Activated naive CD4-positive, alpha-beta T cell treated with anti-CD3 and anti-CD28 coated beads for 36 hours (primary cell): ENCODE results near the gene CHMP1A. TPM values are rescaled to one million over a fixed set of nuclear protein-coding genes. Genes with fewer than 3 reads are reported as not detected.

Experiments used
- CTCF ChIA-PET: fragments of 350-600 bp; sonication (Branson Sonifier 250); formaldehyde crosslinking; loops from one replicate; lab custom pipeline; 2021; ENCODE audit warnings: antibody characterized with exemption; lab: Charles Lee
- DNase-seq: peaks from one replicate; pipeline ENCODE4 v3.0.0-alpha.2; 2020
- H3K27ac Mint-ChIP-seq: one replicate; pipeline ENCODE4 v1.8.0; 2021; ENCODE audit warnings: mild to moderate bottlenecking, mixed read lengths
- H3K27me3 Mint-ChIP-seq: one replicate; pipeline ENCODE4 v1.8.0; 2021; ENCODE audit warnings: low read depth, mixed read lengths
- H3K36me3 Mint-ChIP-seq: one replicate; pipeline ENCODE4 v1.8.0; 2021; ENCODE audit warnings: low read depth, mixed read lengths
- H3K4me1 Mint-ChIP-seq: one replicate; pipeline ENCODE4 v1.8.0; 2021; ENCODE audit warnings: low read depth, mixed read lengths
- H3K4me3 Mint-ChIP-seq: one replicate; pipeline ENCODE4 v1.8.0; 2021; ENCODE audit warnings: mild to moderate bottlenecking, moderate library complexity, mixed read lengths
- H3K9me3 Mint-ChIP-seq: one replicate; pipeline ENCODE4 v1.8.0; 2021; ENCODE audit warnings: mixed read lengths
- intact Hi-C: fragments of 100-400 bp; cut with micrococcal nuclease; formaldehyde crosslinking; loops from one replicate; pipeline ENCODE4 v1.15.1; 2023
- total RNA-seq, 2 experiments: library from RNA; stranded (reverse); gene quantifications; one replicate each; pipeline ENCODE4 v1.2.3, GENCODE V29; 2021

The CHMP1A gene
- total RNA-seq, 2 experiments from 2014 or later, result 46.8 to 48.4 TPM

DNA sequence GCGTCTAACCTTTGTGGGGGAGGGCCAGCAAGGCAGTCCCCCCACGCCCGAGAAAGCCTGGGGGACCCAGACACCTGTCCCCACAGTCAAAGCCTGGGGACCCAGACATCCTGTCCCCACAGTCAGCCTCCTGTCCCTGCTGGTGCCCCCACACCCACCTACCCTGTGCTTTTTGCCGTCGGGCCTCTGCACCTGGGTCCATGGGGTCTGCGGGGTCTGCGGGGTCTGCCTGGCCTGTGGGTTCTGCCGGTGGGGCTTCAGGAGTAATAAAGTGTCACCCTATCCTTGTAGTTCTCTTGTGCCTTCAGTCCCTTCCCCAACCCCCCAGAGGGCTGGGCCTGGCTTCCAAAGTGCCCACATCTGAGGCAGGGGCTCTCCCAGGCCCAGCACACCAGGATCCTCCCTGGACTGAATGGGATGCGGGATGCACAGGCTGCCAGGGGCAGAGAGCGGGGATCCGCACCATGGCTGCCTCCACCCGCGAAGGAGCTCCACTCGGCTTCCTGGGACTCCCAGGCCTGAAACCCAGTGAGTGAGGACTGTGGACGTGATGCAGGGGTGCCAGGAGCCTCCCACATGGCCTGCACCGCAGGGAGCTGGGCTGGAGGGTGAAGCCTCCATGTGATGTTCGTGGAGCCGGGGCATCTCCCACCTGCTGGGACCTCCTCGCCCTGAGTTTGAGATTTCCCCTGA lies 60.4 kb downstream of the CHMP1A start:
- CTCF ChIA-PET, result no interaction called here
- H3K27me3 Mint-ChIP-seq, result no peaks in the 10 kb centered on the region
- no peaks in the 10 kb centered on the region for H3K36me3 Mint-ChIP-seq
- peaks cover 11% of the 10 kb centered on the region for H3K4me1 Mint-ChIP-seq
- intact Hi-C loops, result no loop called here
- no peak overlapping the region for H3K4me3 Mint-ChIP-seq
- no peaks in the 10 kb centered on the region for H3K9me3 Mint-ChIP-seq
- no peak for DNase-seq
- H3K27ac Mint-ChIP-seq, result no peak overlapping the region

DNA sequence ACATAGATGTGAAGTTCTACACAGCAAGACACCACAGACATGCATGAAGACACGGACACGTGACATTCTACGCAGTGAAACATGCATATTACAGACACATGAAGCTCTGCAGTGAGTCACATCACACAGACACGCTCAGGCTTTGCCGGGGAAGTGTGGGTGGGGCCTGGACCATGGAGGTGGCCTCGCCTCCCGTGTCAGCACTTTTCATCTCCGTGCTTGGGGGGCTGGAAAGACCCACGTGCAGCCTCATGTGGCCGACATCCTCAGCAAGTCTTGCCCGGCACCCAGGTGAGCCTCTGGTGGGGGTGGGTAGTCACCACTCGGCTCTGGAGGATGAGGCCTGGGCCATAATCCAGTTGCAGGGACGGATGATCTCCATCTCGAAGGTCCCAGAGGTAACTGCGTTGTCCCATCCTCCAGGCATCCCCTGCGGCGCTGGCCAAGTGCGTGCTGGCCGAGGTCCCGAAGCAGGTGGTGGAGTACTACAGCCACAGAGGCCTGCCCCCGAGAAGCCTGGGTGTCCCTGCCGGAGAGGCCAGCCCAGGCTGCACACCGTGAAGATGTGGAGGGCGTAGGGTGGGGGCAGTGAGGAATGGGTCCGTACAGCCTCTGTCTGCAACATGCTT lies 61.3 kb downstream of the CHMP1A start:
- Mint-ChIP-seq H3K27me3 (no peaks in the 10 kb centered on the region), H3K4me3 (no peak overlapping the region), H3K36me3 (no peaks in the 10 kb centered on the region), H3K27ac (no peak overlapping the region), H3K4me1 (peaks cover 10% of the 10 kb centered on the region), H3K9me3 (no peaks in the 10 kb centered on the region)
- DNase-seq, result no peak
- intact Hi-C loops, result no loop called here
- CTCF ChIA-PET, result no interaction called here

DNA sequence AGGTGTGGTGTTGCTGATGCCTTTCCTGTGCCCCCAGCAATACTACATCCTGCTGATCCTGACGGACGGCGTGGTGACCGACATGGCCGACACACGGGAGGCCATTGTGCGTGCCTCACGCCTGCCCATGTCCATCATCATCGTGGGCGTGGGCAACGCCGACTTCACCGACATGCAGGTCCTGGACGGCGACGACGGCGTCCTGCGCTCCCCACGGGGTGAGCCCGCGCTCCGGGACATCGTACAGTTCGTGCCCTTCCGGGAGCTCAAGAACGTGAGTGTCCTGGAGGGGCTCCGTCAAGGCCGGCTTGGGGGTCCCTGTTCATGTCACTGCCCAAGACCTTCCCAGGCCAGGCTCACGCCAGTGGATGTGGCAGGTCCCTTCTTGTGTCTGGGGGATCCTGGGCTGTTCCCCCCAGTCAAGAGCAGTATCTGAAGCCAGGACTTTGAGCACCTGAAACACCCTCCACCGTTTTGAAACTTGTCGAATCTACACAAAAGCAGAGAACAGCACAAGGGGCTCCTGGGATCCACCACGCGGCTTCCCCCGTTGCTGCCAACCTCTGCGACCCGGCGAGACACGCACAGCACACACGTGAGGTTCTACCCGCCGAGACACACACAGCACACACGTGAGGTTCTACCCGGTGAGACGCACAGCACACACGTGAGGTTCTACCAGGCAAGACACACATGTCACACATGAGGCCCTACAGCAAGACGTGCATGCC lies 62.0 kb downstream of the CHMP1A start:
- no peaks in the 10 kb centered on the region for H3K36me3 Mint-ChIP-seq
- no peak overlapping the region for H3K4me3 Mint-ChIP-seq
- H3K27ac Mint-ChIP-seq, result no peak overlapping the region
- intact Hi-C loops, result no loop called here
- no peak for DNase-seq
- no peaks in the 10 kb centered on the region for H3K9me3 Mint-ChIP-seq
- H3K27me3 Mint-ChIP-seq, result no peaks in the 10 kb centered on the region
- CTCF ChIA-PET, result no interaction called here
- H3K4me1 Mint-ChIP-seq, result peaks cover 10% of the 10 kb centered on the region

Other genes starting within 250 kb of the CHMP1A start
- 100 to 1,000 TPM; 174 to 177 TPM for gene ANKRD11, start 167.1 kb downstream of the CHMP1A start, total RNA-seq
- gene SPG7, start 149.3 kb downstream of the CHMP1A start, total RNA-seq, result 10 to 100 TPM; 62.4 to 67.7 TPM
- 1,000 to 10,000 TPM; 3,875 to 3,899 TPM for gene RPL13, start 97.0 kb downstream of the CHMP1A start, total RNA-seq
- gene CPNE7, start 82.0 kb downstream of the CHMP1A start, total RNA-seq, result 1 to 10 TPM; 6.4 to 9.0 TPM
- not detected for gene DPEP1, start 44.1 kb downstream of the CHMP1A start, total RNA-seq
- 1 to 10 TPM; 6.5 to 7.0 TPM for gene SPATA33, start 128 bp upstream of the CHMP1A start, total RNA-seq
- gene CDK10, start 29.0 kb upstream of the CHMP1A start, total RNA-seq, result 100 to 1,000 TPM; 128 to 158 TPM
- 1 to 10 TPM in 1 of 2 experiments, under 1 TPM in 1; 0.93 to 1.2 TPM for gene SPATA2L, start 44.0 kb upstream of the CHMP1A start, total RNA-seq
- 1 to 10 TPM in 1 of 2 experiments, under 1 TPM in 1; 0.91 to 1.4 TPM for gene VPS9D1, start 63.2 kb upstream of the CHMP1A start, total RNA-seq
- 10 to 100 TPM; 19.8 to 25.3 TPM for gene ZNF276, start 63.8 kb upstream of the CHMP1A start, total RNA-seq
- gene FANCA, start 158.9 kb upstream of the CHMP1A start, total RNA-seq, result 10 to 100 TPM; 85.5 to 96.7 TPM
- gene SPIRE2, start 170.8 kb upstream of the CHMP1A start, total RNA-seq, result under 1 TPM; 0.26 to 0.44 TPM
- 100 to 1,000 TPM; 108 to 109 TPM for gene TCF25, start 215.9 kb upstream of the CHMP1A start, total RNA-seq